GM12891 (cell line): Measurements from ENCODE around the gene SMG9.

ENCODE experiments used
- PAX5 ChIP-seq: IDR thresholded peaks from 2 replicates; pipeline ENCODE4 v1.6.1; 2011; ENCODE audit warnings: low read length, moderate library complexity, mild to moderate bottlenecking; ENCODE audit not compliant: insufficient read depth, severe bottlenecking
- POLR2A ChIP-seq: IDR thresholded peaks from 2 replicates; pipeline ENCODE4 v1.6.1; 2011; ENCODE audit warnings: low read depth, low read length, control low read depth
- SPI1 ChIP-seq: IDR thresholded peaks from 2 replicates; pipeline ENCODE4 v1.6.1; 2011; ENCODE audit warnings: low read depth, low read length, control low read depth
- TAF1 ChIP-seq: IDR thresholded peaks from 2 replicates; pipeline ENCODE4 v1.6.1; 2011; ENCODE audit warnings: low read depth, low read length, control low read depth

DNA sequence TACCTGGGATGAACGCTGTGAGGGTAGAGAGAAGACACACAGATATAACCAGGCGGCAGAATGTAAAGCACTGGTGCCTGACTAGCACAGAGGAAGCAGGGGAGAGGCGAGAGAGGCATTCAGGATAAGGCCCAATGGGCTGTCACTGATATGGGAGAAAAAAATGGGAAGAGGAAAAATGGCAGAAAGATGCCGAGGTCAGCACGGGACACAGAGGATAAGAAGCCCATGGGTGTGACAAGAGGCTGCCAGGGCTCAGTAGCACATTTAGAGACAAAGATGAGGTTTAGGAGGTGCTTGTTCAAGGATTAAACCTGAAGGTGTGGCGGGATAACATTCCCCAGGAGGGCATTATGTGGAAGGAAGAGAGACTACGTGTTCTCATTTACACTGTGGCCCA, 5.6 kb downstream of the SMG9 start:
- TF ChIP-seq TAF1 (no peak), POLR2A (no peak), SPI1 (no peak), PAX5 (no peak)
